GM12891 (cell line): ENCODE data around the gene PAFAH2.

Experiments used
- POLR2A ChIP-seq: IDR thresholded peaks from 2 replicates; pipeline ENCODE4 v1.6.1; 2011; ENCODE audit warnings: low read depth, low read length, control low read depth
- POLR2AphosphoS5 ChIP-seq: IDR thresholded peaks from 2 replicates; pipeline ENCODE4 v1.6.1; 2011; ENCODE audit warnings: low read depth, low read length, control low read depth
- SPI1 ChIP-seq: IDR thresholded peaks from 2 replicates; pipeline ENCODE4 v1.6.1; 2011; ENCODE audit warnings: low read depth, low read length, control low read depth
- TAF1 ChIP-seq: IDR thresholded peaks from 2 replicates; pipeline ENCODE4 v1.6.1; 2011; ENCODE audit warnings: low read depth, low read length, control low read depth

DNA sequence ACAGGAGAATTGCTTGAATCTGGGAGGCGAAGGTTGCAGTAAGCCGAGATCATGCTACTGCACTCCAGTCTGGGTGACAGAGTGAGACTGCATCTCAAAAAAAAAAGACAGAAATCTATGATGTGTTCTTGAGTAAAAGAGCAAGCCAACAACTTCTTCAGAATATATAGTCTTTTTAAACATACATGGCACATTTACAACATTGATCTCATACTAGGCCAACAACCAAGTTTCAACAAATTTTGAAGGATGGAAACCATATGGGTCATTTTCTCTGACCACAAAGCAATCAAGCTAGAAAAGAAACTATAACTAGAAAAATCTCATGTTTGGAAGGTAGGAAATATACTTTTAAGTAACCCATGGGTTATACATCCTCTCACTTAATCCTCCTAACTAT lies 38.3 kb downstream of the PAFAH2 start:
- TF ChIP-seq POLR2AphosphoS5: no peak
- TF ChIP-seq POLR2A: no peak
- TF ChIP-seq TAF1: no peak
- TF ChIP-seq SPI1: no peak
